Endothelial cell (in vitro differentiated cells): ENCODE data around the gene ZFAND5. TPM values are rescaled to one million over a fixed set of nuclear protein-coding genes. Genes with fewer than 3 reads are reported as not detected.
A peak's percentile ranks its signal among the peaks of the same experiment; 100 is the strongest.

Source experiments
- DNase-seq: peaks from one replicate; pipeline ENCODE4 v3.0.0; 2021; ENCODE audit warnings: low spot score
- H3K27ac Mint-ChIP-seq: one replicate; pipeline ENCODE4 v1.8.0; 2021; ENCODE audit warnings: mixed read lengths, inconsistent platforms; ENCODE audit not compliant: unreplicated experiment
- H3K27me3 Mint-ChIP-seq: one replicate; pipeline ENCODE4 v1.8.0; 2021; ENCODE audit warnings: mild to moderate bottlenecking, moderate library complexity, mixed read lengths, inconsistent platforms; ENCODE audit not compliant: unreplicated experiment
- H3K36me3 Mint-ChIP-seq: one replicate; pipeline ENCODE4 v1.8.0; 2021; ENCODE audit warnings: mild to moderate bottlenecking, low read depth, mixed read lengths, inconsistent platforms; ENCODE audit not compliant: unreplicated experiment
- H3K4me1 Mint-ChIP-seq: one replicate; pipeline ENCODE4 v1.8.0; 2021; ENCODE audit warnings: mild to moderate bottlenecking, mixed read lengths, inconsistent platforms; ENCODE audit not compliant: unreplicated experiment
- H3K4me3 Mint-ChIP-seq: one replicate; pipeline ENCODE4 v1.8.0; 2021; ENCODE audit warnings: mild to moderate bottlenecking, mixed read lengths, inconsistent platforms; ENCODE audit not compliant: unreplicated experiment
- H3K9me3 Mint-ChIP-seq: one replicate; pipeline ENCODE4 v1.8.0; 2021; ENCODE audit warnings: mixed read lengths, inconsistent platforms; ENCODE audit not compliant: unreplicated experiment
- CTCF ChIP-seq: fragments of 200-600 bp; sonication (generic); IDR thresholded peaks from one replicate; pipeline ENCODE4 v1.5.0; 2021; ENCODE audit warnings: antibody characterized with exemption; ENCODE audit not compliant: unreplicated experiment
- total RNA-seq: library from RNA; stranded (reverse); fragmentation: NEBNext Ultra II Directional; extraction: Animal tissue kit (Norgen Biotek cat#: 25700); gene quantifications from one replicate; pipeline ENCODE4 v1.2.1, GENCODE V29; 2021; ENCODE audit not compliant: unreplicated experiment

The ZFAND5 gene
- total RNA-seq, 1 donor from 2014 or later, result 154 TPM

GRCh38 chr9:72309364-72310133 lies 55.5 kb downstream of the ZFAND5 start:
- no peak overlapping the region for H3K4me3 Mint-ChIP-seq
- H3K9me3 Mint-ChIP-seq, result no peaks in the 10 kb centered on the region
- no peaks in the 10 kb centered on the region for H3K27me3 Mint-ChIP-seq
- no peak for DNase-seq
- TF ChIP-seq CTCF, result no peak
- H3K27ac Mint-ChIP-seq, result no peak overlapping the region
- peaks cover 7% of the 10 kb centered on the region for H3K4me1 Mint-ChIP-seq
- H3K36me3 Mint-ChIP-seq, result no peaks in the 10 kb centered on the region

GRCh38 chr9:72306761-72307160 lies 58.2 kb downstream of the ZFAND5 start:
- H3K27ac Mint-ChIP-seq, result no peak overlapping the region
- no peaks in the 10 kb centered on the region for H3K27me3 Mint-ChIP-seq
- DNase-seq, result no peak
- H3K9me3 Mint-ChIP-seq, result no peaks in the 10 kb centered on the region
- H3K36me3 Mint-ChIP-seq, result no peaks in the 10 kb centered on the region
- peaks cover 9% of the 10 kb centered on the region for H3K4me1 Mint-ChIP-seq
- TF ChIP-seq CTCF, result no peak
- H3K4me3 Mint-ChIP-seq, result no peak overlapping the region

- peak overlapping the region; percentile 36 for H3K27ac Mint-ChIP-seq
- no peak overlapping the region for H3K4me3 Mint-ChIP-seq
- peaks cover 9% of the 10 kb centered on the region for H3K4me1 Mint-ChIP-seq
- no peak for TF ChIP-seq CTCF
- no peaks in the 10 kb centered on the region for H3K36me3 Mint-ChIP-seq
- no peak for DNase-seq
- H3K9me3 Mint-ChIP-seq, result no peaks in the 10 kb centered on the region
- no peaks in the 10 kb centered on the region for H3K27me3 Mint-ChIP-seq
Observed at GRCh38 chr9:72305707-72306106, 59.3 kb downstream of the ZFAND5 start.

GRCh38 chr9:72305102-72305546 lies 59.9 kb downstream of the ZFAND5 start:
- Mint-ChIP-seq H3K4me3 (no peak overlapping the region), H3K27me3 (no peaks in the 10 kb centered on the region), H3K27ac (no peak overlapping the region), H3K9me3 (no peaks in the 10 kb centered on the region), H3K4me1 (peaks cover 9% of the 10 kb centered on the region), H3K36me3 (no peaks in the 10 kb centered on the region)
- peak; percentile 18 for DNase-seq
- TF ChIP-seq CTCF, result no peak

- Mint-ChIP-seq H3K27me3 (no peaks in the 10 kb centered on the region), H3K36me3 (no peaks in the 10 kb centered on the region), H3K27ac (no peak overlapping the region), H3K4me1 (peaks cover 9% of the 10 kb centered on the region), H3K9me3 (no peaks in the 10 kb centered on the region), H3K4me3 (no peak overlapping the region)
- TF ChIP-seq CTCF, result no peak
- DNase-seq, result no peak
Observed at GRCh38 chr9:72304538-72304937, 60.5 kb downstream of the ZFAND5 start.
